Activated CD8-positive, alpha-beta memory T cell treated with anti-CD3 and anti-CD28 coated beads for 24 hours (primary cell): ENCODE results near the gene HJV.
A peak's percentile ranks its signal among the peaks of the same experiment; 100 is the strongest.
"Not testable (repeated sequence)": the region's sequence is repeated elsewhere in the genome, so short reads cannot be mapped to it uniquely, and the experiment has no call there.

Source experiments
- DNase-seq: peaks from one replicate; pipeline ENCODE4 v3.0.0-alpha.2; 2020

HJV gene, protein sequence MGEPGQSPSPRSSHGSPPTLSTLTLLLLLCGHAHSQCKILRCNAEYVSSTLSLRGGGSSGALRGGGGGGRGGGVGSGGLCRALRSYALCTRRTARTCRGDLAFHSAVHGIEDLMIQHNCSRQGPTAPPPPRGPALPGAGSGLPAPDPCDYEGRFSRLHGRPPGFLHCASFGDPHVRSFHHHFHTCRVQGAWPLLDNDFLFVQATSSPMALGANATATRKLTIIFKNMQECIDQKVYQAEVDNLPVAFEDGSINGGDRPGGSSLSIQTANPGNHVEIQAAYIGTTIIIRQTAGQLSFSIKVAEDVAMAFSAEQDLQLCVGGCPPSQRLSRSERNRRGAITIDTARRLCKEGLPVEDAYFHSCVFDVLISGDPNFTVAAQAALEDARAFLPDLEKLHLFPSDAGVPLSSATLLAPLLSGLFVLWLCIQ

DNA sequence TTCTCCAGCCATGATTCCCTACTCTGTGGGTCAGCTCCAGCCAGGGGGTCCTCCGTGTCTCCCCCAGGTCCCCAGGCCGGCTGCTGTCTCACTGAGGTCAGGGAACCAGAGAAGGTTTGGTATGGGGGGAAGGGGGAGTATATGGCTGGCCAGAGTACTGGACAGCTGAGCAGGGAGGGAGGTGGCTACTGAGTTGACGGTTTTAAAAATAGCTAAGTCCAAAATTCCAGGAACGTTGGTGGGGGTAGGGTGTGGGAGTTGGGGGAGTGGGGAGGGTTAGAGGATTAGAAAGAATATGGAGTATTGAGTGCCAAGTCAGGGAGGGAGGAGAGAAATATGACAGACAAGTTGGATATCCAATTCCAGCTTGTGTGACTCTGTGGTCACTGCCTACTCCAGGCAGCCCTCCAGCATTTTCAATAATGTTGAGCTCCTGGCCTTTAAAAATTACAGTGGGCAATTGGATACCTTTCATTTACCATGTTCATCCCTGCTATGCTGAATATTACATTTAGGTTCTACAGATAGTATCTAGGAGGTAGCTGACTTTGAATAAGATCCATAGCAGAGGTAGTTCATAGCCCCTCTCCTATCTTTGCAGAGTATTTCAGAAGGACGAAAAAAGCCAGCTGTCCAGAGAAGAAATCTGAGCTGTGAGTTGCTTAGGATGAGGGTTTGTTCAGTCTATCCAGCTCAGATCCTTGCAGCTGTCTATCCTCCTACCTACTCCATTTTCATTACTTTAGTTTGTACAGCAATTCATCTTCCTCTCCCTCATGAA is at the start of gene HJV:
Gene HJV, minus strand, starts transcription at position 114 of the 781 bp plus-strand sequence. CDS start 1,504 bp downstream, outside the sequence.
- no peak for DNase-seq

DNA sequence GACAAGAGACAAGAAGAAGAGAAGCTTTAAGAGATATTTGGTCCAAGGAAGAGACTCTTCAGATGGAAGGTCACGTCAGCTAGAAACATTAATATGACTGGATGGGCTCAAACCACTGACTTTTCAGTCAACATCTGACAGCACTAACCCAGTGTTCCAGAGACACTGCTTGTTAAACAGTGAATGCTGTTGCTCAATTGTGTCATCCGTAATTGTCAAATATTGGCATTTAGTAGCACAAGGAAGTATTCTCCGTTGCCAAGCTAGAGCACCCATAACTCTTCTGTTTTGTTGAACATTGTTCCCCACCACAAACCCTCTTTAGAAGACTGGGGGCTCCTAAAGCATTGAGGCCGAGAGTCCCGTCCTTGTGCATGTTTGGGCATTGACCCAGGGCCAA is 37.6 kb upstream of the HJV start:
- not testable (repeated sequence) for DNase-seq

DNA sequence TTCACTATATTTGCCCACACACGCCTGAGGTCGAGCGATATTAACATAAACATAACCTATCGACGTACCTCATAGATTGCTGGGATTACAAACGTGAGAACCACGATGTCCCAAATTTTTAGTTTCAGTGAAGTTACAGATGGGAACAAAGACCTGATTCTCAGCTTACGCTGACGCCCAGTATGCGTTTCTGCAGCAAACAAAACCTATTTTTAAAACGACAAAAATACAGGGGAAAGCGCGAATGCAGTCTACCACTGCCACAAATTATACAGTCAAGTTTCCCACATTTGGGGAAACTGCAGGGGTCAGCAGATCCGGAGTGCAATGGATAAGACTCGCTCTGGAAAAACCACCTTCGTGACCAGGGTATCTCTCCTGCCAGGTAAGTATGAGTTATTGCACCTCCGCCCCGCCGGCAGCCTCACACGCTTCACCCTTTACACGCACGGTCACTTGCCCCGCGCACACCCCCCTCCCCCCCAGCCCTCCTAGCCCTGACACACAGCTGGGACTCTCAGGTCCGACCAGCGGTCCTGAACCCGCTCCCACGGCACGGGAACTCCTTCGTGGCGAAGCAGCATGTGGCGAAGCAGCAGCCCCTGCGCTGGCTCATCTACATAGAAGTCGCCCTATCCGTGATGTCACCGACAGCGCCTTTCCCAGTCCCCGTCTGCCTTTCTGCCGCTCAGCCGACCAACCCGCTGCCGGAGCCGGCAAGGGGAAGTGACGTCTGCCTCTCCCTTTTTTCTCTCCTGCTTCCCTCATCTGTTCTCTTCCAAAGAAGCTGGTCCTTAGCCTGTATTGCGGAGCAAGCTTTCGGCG is 30.5 kb upstream of the HJV start:
- peak; percentile 91 for DNase-seq

DNA sequence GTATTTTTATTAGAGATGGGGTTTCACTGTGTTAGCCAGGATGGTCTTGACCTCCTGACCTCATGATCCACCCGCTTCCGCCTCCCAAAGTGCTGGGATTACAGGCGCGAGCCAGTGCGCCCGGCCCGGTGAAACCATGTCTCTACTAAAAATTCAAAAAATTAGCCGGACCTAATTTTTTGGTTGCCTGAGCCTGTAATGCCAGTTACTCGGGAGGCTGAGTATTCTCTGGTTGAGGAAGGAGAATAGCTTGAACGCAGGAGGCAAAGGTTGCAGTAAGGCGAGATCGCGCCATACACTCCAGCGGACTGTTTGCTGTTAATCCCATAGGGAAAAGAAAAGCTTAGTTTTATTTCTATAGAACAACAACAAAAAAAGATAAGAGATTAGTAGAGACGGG is 29.9 kb upstream of the HJV start:
- no peak for DNase-seq

DNA sequence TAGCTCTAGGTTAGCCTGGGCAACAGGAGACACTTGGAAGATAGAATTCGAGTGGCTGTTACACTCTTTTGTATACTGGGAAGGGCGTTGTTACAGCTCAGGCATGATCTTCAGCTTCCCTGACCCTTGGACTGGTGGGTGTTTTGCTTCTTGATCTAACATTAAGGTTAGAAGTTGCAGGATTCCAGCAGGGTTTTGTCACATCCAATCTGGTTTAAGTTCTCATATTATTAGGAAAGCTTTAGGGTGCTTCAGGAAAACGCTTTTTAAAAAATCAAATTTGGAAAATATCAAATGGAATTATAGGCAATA is 29.1 kb upstream of the HJV start:
- DNase-seq, result not testable (repeated sequence)

DNA sequence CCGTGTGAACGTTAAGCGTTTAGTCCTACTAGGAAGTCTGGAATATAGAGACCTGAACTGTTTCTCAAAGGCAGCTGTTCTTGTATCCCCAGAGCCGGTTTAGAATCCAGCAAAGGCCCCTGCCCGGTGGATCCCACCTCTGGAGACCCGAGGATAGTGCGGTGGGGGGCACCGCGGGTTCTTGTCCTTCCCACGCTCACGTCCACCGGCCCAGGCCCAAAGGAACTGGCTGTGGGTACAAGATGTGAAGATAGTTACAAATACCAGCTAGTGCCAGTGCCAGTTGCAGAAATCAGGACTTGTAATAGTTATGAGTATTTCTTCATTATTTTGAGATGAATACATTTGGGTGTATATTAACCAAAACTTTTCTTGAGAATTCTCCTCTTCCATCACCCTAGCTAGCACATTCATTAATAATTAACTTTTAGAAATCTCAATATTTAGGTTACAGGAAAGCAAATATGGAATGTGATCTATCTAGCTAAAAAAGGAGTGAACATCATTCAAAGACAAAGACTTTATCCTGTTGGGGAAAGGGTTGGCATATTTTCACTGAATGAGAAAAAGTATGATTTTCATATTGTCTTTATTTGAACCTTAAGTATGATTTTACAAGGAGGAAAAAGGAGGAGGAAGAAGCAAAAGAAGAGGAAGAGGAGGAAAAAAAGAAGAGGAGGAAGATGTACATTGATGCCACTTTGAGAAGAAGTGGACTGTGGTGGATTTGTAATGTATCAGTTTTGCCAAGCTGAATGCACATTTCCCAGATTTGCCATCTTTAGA is 28.5 kb upstream of the HJV start:
- not testable (repeated sequence) for DNase-seq

DNA sequence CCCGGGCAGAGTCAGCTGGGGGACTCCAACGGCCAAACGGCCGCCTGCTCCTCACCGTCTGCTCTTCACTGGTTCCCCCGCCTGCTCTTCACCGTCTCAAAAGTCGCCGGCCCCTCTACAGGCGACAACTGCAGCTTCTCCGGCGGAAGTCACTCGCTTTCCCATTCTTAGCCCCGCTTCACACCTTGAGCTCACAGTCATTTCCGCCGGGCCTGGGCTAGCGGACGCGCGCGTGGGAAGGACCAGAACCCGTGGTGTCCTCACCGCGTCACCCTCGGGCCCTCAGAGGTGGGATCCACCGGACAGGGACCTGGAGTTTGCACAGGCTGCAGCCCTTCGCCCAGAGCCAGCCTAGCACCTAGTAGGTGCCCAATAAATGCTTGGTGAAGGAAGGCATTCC is 27.9 kb upstream of the HJV start:
- DNase-seq, result no peak

DNA sequence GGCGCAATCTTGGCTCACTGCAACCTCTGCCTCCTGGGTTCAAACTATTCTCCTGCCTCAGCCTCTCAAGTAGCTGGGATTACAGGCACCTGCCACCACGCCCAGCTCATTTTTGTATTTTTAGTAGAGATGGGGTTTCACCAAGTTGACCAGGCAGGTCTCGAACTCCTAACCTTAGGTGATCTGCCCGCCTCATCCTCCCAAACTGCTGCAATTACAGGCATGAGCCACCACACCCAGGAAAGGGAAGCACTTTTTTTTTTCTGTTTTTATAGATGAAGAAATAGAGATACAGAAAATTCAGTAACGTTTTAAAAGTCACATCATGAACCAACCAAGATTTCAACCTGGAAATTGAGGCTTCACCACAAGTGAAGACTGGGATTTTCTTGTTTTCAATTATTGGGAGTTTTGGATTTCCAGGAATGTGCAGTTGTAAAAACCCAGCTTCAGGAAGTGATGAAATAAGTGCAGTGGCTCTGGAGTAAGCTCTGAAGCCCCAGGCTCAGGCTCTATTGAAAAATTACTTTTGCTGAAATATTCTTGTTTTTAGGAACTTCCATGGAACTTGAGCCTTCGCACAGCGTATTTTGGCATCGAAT is 27.1 kb upstream of the HJV start:
- not testable (repeated sequence) for DNase-seq

DNA sequence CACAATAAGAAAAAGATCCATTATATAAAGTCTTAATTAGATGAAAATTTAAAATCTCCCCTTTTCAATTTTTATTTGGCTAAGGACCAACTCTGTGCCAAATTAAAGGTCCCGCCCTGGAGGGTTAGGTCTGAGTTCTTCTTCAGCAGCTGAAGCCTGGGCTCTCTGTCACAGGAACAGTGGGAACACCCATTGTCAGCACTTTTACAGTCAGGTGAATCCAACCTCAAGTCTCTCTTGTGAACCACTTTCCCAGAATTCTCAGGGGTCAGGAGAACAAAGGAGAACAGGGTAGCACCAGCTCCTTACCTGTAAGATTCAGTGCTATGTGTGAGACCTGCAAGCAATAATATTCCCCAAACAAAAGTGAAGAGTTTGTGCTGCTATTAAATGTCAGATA is 25.1 kb upstream of the HJV start:
- no peak for DNase-seq

DNA sequence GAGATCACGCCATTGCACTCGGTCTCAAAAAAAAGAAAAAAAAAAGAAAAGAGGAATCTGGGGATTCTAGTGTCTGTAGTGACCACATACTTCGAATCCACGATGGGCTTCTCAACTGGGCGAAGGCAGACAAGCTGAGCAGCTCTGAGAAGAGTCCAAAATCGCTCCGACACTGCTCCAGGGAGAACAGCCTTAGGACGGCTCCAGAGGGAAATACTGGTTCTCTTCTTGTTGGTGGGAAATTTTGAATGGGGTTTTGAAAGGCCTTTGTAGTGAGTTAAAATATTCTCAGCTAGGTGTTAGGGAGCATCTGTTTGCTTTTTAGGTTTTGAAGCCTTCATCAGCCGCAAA is 18.3 kb upstream of the HJV start:
- no peak for DNase-seq

DNA sequence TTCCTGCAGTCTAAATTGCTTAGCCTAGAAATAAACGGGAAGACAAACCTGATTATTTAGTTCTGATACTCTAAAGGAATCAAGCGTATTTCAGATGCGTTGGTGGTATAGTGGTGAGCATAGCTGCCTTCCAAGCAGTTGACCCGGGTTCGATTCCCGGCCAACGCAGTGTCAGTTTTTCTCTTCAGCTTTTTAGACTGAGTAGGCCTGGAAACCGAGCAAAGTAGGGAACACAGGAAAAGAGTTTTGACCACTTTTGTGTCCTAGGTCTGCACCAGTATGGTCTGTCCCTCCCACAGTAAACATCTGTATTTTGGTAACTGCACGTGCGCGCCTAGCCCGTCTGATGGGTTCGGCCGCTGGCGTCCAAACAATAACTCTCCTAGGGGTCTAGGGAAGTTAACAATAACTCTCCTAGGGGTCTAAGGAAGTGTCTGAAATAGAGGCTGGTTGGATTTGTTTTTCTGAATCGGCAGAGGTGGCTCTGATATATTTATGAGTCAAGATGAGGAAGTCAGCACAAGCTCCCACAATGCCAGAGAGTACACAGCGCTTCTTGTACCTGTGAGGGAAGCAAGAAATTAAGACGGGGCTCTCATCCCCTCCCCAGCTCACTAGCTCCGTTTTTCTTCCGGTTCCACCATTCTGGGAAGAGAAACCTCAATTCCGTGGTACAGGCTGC is 15.6 kb upstream of the HJV start:
- peak; percentile 93 for DNase-seq

DNA sequence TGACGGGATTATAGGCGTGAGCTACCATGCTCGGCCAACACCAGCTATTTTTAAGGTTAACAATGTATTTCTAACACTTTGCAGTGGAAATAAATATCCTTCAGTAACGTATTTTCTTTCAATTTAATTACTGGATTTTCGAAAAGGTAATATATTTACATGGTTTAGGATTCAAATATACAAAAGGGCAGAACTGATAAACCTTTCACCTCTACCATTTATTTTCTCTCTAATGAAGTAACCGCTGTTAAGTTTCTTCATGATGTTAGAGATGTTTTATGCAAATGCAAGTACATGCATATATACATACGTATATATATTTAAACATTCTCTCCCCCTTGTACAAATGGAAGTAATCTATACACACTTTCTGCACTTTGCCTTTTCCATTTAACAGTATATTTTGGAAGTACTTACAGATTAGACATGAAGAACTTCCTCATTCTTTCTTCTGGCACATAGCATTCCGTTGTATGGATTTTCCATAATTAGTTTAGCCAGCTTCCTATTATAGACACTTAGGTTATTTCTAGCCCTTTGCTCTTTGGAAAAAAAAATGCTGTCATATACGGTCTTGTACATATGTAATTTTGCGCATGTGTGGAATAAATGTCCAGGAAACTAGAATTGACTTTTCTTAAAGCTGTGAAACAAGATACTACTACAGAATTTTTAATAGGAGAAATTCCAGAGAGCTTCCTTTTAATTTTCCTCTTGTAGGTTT is 14.9 kb upstream of the HJV start:
- no peak for DNase-seq

DNA sequence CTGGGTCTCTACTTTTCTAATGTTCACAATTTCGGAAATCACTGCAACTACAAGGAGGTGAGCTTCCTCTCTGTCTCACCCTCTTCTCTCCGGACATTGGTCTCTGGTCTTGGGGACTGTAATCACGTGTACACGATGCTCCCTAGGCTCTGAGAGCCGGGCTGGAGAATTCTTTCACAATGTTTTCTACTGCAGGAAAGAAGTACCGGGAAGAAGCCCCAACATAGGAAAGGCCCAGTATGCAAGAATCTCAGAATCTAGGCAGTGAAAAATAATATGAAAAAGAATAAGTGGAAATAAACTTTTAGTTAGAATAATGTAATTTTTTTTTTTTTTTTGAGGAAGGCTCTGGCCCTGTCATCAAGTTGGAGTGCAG is 13.5 kb upstream of the HJV start:
- DNase-seq, result no peak

DNA sequence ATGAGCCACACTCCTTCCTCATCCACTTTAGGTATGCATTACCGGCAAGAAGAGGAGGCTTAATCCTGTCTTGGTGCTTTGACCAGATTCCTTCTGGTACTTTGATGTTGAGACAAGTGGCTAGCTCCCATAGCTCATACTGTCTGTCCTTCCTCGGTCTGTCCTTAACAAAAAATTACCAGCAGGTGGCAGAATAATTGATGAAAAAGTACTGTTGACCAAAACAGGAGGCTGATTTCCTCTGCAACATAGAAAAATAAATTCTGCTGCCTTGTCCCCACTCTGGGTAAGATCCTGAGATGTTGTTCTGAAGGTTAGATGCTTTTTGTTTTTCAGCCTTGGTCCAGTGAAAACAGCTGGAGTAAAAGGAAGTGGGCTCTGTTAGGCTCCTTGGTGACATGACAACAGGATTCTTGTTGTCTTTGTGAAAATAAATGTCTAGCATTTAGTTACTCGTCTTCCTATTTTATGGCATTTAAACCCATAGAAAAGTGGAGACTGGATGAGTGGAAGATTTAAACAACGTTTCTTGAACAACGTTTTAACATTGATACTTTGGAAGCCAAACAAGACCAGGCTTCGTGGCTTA is 11.2 kb upstream of the HJV start:
- no peak for DNase-seq

DNA sequence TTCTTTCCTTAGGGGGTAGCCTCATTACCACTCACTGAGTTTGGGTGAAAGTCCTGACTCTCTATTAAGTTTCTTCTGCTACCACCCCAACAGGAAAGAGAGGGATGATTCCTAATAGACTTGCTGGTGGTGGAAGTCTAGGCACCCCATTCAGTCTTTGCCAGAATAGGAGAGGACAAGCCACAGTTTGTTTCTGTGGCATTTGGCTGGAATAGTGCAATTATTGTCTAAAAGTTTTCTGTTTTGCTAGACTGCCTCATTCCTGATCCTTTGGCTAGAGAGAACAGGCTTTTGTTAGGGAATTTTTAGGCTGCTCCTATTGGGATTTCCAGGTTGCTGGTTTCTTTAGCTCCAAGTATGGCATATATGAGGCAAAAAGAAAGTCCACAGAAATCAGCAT is 9.9 kb upstream of the HJV start:
- DNase-seq, result no peak

DNA sequence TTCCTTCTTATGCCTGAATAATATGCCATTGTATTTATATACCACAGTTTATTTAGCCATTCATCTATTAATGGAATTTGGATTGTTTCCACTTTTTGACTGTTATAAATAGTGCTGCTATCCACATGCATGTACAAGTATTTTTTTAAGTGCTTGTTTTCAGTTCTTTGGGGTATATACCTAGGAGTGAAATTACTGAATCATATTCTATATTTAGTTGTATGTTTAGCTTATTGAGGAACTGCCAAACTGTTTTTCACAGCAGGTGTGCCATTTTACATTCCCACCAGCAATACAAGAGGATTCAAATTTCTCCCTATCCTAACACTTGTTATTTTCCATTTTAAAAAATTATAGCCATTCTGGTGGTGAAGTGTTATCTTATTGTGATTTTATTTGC is 7.6 kb upstream of the HJV start:
- DNase-seq, result no peak

DNA sequence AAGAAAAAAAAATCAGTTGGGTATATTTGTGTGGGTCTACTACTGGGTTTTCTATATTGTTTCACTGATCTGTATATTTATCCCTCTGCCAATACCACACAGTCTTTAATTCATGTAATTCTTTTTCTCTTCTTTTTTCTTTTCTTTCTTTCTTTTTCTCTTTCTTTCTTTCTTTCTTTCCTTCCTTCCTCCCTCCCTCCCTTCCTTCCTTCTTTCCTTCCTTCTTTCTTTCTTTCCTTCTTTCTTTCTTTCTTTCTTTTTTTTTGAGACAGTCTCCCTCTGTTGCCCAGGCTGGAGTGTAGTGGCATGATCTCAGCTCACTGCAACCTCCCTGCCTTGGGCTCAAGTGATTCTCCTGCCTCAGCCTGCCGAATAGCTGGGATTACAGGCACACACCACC is 5.1 kb upstream of the HJV start:
- DNase-seq, result not testable (repeated sequence)

DNA sequence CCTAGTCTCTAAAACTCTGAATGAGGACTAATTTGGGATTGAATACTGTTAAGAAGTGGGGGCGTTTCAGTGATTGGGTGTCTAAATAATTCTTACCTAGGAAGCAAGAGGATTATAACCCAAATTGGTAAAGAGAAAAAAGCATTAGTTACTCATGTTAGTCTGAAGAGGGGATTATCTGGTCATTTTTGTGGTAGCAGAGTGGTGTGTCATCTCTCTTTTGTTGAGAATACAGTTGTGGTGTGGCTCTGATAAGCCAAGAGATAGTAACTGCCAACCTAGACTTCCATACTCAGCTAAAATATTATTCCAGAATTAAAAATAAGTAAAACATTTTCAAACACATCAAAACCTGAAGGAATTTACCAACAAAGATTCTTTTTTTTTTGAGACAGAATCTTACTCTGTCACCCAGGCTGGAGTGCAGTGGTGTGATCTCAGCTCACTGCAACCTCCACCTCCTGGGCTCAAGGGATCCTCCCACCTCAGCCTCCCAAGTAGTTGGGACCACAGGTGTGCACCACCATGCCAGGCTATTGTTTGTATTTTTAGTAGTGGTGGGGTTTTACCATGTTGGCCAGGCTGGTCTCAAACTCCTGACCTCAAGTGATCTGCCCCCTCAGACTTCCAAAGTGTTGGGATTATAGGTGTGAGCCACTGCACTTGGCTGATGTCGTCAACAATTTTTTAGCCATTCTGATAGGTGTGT is 4.4 kb upstream of the HJV start:
- DNase-seq, result not testable (repeated sequence)

DNA sequence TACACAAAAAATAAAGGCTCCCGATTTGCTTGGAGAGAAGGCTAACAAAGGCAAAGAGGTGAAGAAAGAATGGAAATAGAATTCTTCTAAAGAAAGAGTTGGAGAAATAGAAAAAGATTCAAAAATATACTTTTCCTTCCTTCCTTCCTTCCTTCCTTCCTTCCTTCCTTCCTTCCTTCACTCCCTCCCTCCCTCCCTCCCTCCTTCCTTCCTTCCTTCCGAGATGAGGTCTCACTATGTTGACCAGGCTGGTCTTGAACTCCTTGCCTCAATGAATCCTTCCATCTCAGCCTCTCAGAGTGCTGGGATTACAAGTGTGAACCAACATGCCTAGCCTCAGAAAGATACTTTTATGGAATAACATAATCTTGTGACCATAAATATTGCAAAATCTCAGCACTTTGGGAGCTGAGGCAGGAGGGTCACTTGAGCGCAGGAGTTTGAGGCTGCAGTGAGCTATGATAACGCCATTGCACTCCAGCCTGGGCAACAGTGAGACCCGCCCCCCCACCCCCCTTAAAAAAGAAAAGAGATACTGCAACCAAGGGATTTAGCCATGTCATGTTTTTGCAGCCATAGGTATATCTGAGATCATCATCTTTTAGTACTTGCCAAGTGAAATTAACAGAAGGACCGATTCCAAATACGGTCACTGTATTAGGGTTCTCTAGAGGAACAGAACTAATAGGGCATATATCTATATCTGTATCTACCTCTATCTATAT is 1.0 kb upstream of the HJV start:
- DNase-seq, result no peak
